Karpas-422 (cell line): Measurements from ENCODE around the gene RBM42. TPM values are rescaled to one million over a fixed set of nuclear protein-coding genes. Genes with fewer than 3 reads are reported as not detected.
"Not testable (repeated sequence)": the region's sequence is repeated elsewhere in the genome, so short reads cannot be mapped to it uniquely, and the experiment has no call there.

ENCODE experiments used
- DNase-seq: peaks from one replicate; pipeline ENCODE4 v3.0.0-alpha.2; 2015
- H2AFZ ChIP-seq: fragments of 200-600 bp; sonication (generic); 2 replicates; pipeline ENCODE4 v1.6.1; 2014; ENCODE audit warnings: antibody characterized with exemption, low read length, mixed read lengths
- H3K27ac ChIP-seq: fragments of 200-600 bp; sonication (generic); 2 replicates; pipeline ENCODE4 v1.5.1; 2014; ENCODE audit warnings: mild to moderate bottlenecking, low read length, moderate library complexity
- H3K27me3 ChIP-seq: fragments of 200-600 bp; sonication (generic); 2 replicates; pipeline ENCODE4 v1.6.1; 2014; ENCODE audit warnings: low read length, mixed read lengths
- H3K36me3 ChIP-seq: fragments of 200-600 bp; sonication (generic); 2 replicates; pipeline ENCODE4 v1.6.1; 2014; ENCODE audit warnings: low read length, mixed read lengths; ENCODE audit not compliant: insufficient read depth
- H3K4me1 ChIP-seq: fragments of 200-600 bp; sonication (generic); 2 replicates; pipeline ENCODE4 v1.6.1; 2014; ENCODE audit warnings: mild to moderate bottlenecking, low read length, mixed read lengths
- H3K4me2 ChIP-seq: fragments of 200-600 bp; sonication (generic); 2 replicates; pipeline ENCODE4 v1.6.1; 2014; ENCODE audit warnings: low read length, low read depth, mild to moderate bottlenecking; ENCODE audit not compliant: poor library complexity, severe bottlenecking
- H3K4me3 ChIP-seq: fragments of 200-600 bp; sonication (generic); 2 replicates; pipeline ENCODE4 v1.5.1; 2014; ENCODE audit warnings: mild to moderate bottlenecking, antibody characterized with exemption, low read length, mixed read lengths
- H3K79me2 ChIP-seq: fragments of 200-600 bp; sonication (generic); 2 replicates; pipeline ENCODE4 v1.6.1; 2014; ENCODE audit warnings: mild to moderate bottlenecking, low read length, mixed read lengths
- H3K9ac ChIP-seq: fragments of 200-600 bp; sonication (generic); 2 replicates; pipeline ENCODE4 v1.6.0; 2014; ENCODE audit warnings: low read length
- H3K9me2 ChIP-seq: fragments of 200-600 bp; sonication (generic), shearing (Covaris generic); replicated peaks from 2 replicates; pipeline ENCODE4 v1.6.0; 2014; ENCODE audit warnings: mild to moderate bottlenecking, low read length, moderate library complexity; ENCODE audit not compliant: insufficient read depth
- H3K9me3 ChIP-seq: fragments of 300-700, 200-600 bp; sonication (generic); 2 replicates; pipeline ENCODE4 v1.6.1; 2014; ENCODE audit warnings: low read length, mixed read lengths
- H4K20me1 ChIP-seq: fragments of 200-600 bp; sonication (generic); 2 replicates; pipeline ENCODE4 v1.6.1; 2014; ENCODE audit warnings: mild to moderate bottlenecking, antibody characterized with exemption, low read length, low read depth; ENCODE audit not compliant: insufficient read depth
- total RNA-seq: library from RNA; depleted of rRNA; stranded (reverse); fragments of >200 nt; shearing (Covaris generic); gene quantifications from 2 replicates; pipeline ENCODE4 v1.2.3, GENCODE V29; 2014; ENCODE audit warnings: low replicate concordance; rRNA removed

RBM42 gene
- total RNA-seq, result 36.9 and 82.1 TPM in 2 replicates

- no peaks in the 10 kb centered on the region for H3K27me3 ChIP-seq
- peaks cover 9% of the 10 kb centered on the region; the same call in 1 of the 2 replicates for H3K36me3 ChIP-seq
- peak within 1 kb of the TSS; percentile 93 for H3K9ac ChIP-seq
- peak within 1 kb of the TSS; percentile 92 for H3K4me2 ChIP-seq
- peaks cover 14% of the 10 kb centered on the region for H3K4me1 ChIP-seq
- peak within 1 kb of the TSS; percentile 37; the same call in 1 of the 2 replicates for H3K27ac ChIP-seq
- no peaks in the 10 kb centered on the region for H4K20me1 ChIP-seq
- H3K9me3 ChIP-seq, result no peaks in the 10 kb centered on the region
- peaks cover 15% of the 10 kb centered on the region for H3K79me2 ChIP-seq
- DNase-seq, result peak; percentile 99
- peak within 1 kb of the TSS; percentile 93 for H3K4me3 ChIP-seq
- no peaks in the 10 kb centered on the region for H3K9me2 ChIP-seq
- H2AFZ ChIP-seq, result 0 out of 2 replicates have a peak within 1 kb of the TSS, but pooled peaks have one; percentile 56
These were observed at the start of gene RBM42 for GRCh38 chr19:35628565-35629331. Gene RBM42, plus strand, starts transcription at chr19:35629036. Its CDS starts 118 bp downstream, at chr19:35629154.

GRCh38 chr19:35582760-35583159, 46.1 kb upstream of the RBM42 start:
- Histone ChIP-seq H3K9me2 (no peaks in the 10 kb centered on the region), H3K4me1 (no peaks in the 10 kb centered on the region), H3K4me2 (no peak overlapping the region), H3K36me3 (no peaks in the 10 kb centered on the region), H3K9ac (no peak overlapping the region), H3K27ac (no peak overlapping the region), H3K4me3 (no peak overlapping the region), H2AFZ (no peak overlapping the region), H3K27me3 (no peaks in the 10 kb centered on the region), H3K9me3 (no peaks in the 10 kb centered on the region), H4K20me1 (no peaks in the 10 kb centered on the region), H3K79me2 (no peaks in the 10 kb centered on the region)
- DNase-seq, result no peak

- peak; percentile 82 for DNase-seq
- H3K79me2 ChIP-seq, result no peaks in the 10 kb centered on the region
- H3K4me1 ChIP-seq, result no peaks in the 10 kb centered on the region
- no peak within 1 kb of the TSS for H3K27ac ChIP-seq
- H2AFZ ChIP-seq, result no peak within 1 kb of the TSS
- H3K4me2 ChIP-seq, result no peak within 1 kb of the TSS
- no peak within 1 kb of the TSS for H3K9ac ChIP-seq
- H3K4me3 ChIP-seq, result no peak within 1 kb of the TSS
- no peaks in the 10 kb centered on the region for H3K27me3 ChIP-seq
- H3K36me3 ChIP-seq, result no peaks in the 10 kb centered on the region
- no peaks in the 10 kb centered on the region for H3K9me2 ChIP-seq
- no peaks in the 10 kb centered on the region for H3K9me3 ChIP-seq
- no peaks in the 10 kb centered on the region for H4K20me1 ChIP-seq
These were observed 43.0 kb upstream of the RBM42 start, which contains the start of gene PMIS2 for GRCh38 chr19:35585848-35586247. Gene PMIS2, plus strand, starts transcription at chr19:35586173. Its CDS starts 87 bp downstream, at chr19:35586260.

GRCh38 chr19:35587321-35587720, 41.5 kb upstream of the RBM42 start:
- Histone ChIP-seq H3K4me1 (no peaks in the 10 kb centered on the region), H4K20me1 (no peaks in the 10 kb centered on the region), H3K9me2 (no peaks in the 10 kb centered on the region), H3K36me3 (no peaks in the 10 kb centered on the region), H3K9me3 (no peaks in the 10 kb centered on the region), H2AFZ (no peak overlapping the region), H3K27me3 (no peaks in the 10 kb centered on the region), H3K9ac (no peak overlapping the region), H3K79me2 (no peaks in the 10 kb centered on the region), H3K4me2 (no peak overlapping the region), H3K27ac (no peak overlapping the region), H3K4me3 (no peak overlapping the region)
- DNase-seq, result no peak

- no peaks in the 10 kb centered on the region for H4K20me1 ChIP-seq
- H3K9ac ChIP-seq, result no peak overlapping the region
- no peak overlapping the region for H2AFZ ChIP-seq
- DNase-seq, result no peak
- H3K27ac ChIP-seq, result no peak overlapping the region
- no peaks in the 10 kb centered on the region for H3K36me3 ChIP-seq
- H3K9me3 ChIP-seq, result no peaks in the 10 kb centered on the region
- H3K4me1 ChIP-seq, result no peaks in the 10 kb centered on the region
- H3K79me2 ChIP-seq, result no peaks in the 10 kb centered on the region
- no peak overlapping the region for H3K4me3 ChIP-seq
- no peaks in the 10 kb centered on the region for H3K9me2 ChIP-seq
- H3K4me2 ChIP-seq, result no peak overlapping the region
- no peaks in the 10 kb centered on the region for H3K27me3 ChIP-seq
These were observed 38.0 kb upstream of the RBM42 start for GRCh38 chr19:35590875-35591274.

- Histone ChIP-seq H3K9me3 (no peaks in the 10 kb centered on the region), H2AFZ (no peak overlapping the region)
- peak; percentile 77 for DNase-seq
These were observed 36.6 kb upstream of the RBM42 start for GRCh38 chr19:35592226-35592625.

GRCh38 chr19:35595026-35595425, 33.8 kb upstream of the RBM42 start:
- not testable (repeated sequence) for H3K27ac ChIP-seq, H3K4me1 ChIP-seq, H3K9ac ChIP-seq, H3K4me3 ChIP-seq, H3K9me3 ChIP-seq, DNase-seq, H4K20me1 ChIP-seq, H3K36me3 ChIP-seq, H3K27me3 ChIP-seq, H3K4me2 ChIP-seq, H3K79me2 ChIP-seq, H3K9me2 ChIP-seq, H2AFZ ChIP-seq

More at GRCh38 chr19:35592226-35592625, 36.6 kb upstream of the RBM42 start:
- no peaks in the 10 kb centered on the region for H3K36me3 ChIP-seq
- H4K20me1 ChIP-seq, result no peaks in the 10 kb centered on the region
- H3K4me3 ChIP-seq, result no peak overlapping the region
- no peaks in the 10 kb centered on the region for H3K27me3 ChIP-seq
- H3K27ac ChIP-seq, result no peak overlapping the region
- no peaks in the 10 kb centered on the region for H3K79me2 ChIP-seq
- H3K9me2 ChIP-seq, result no peaks in the 10 kb centered on the region
- H3K4me1 ChIP-seq, result no peaks in the 10 kb centered on the region
- H3K4me2 ChIP-seq, result no peak overlapping the region
- no peak overlapping the region for H3K9ac ChIP-seq

GRCh38 chr19:35595928-35596327, 32.9 kb upstream of the RBM42 start:
- Histone ChIP-seq H3K9me3 (no peaks in the 10 kb centered on the region), H3K9me2 (no peaks in the 10 kb centered on the region), H3K4me3 (no peak overlapping the region), H3K4me2 (no peak overlapping the region), H3K27ac (no peak overlapping the region), H4K20me1 (no peaks in the 10 kb centered on the region), H2AFZ (no peak overlapping the region), H3K36me3 (no peaks in the 10 kb centered on the region), H3K79me2 (no peaks in the 10 kb centered on the region), H3K4me1 (no peaks in the 10 kb centered on the region), H3K27me3 (no peaks in the 10 kb centered on the region), H3K9ac (no peak overlapping the region)
- DNase-seq, result no peak
